Panc1 (cell line): ENCODE data around the gene RENBP.

Experiments used
- POLR2AphosphoS5 ChIP-seq: IDR thresholded peaks from 2 replicates; pipeline ENCODE4 v1.6.1; 2012; ENCODE audit warnings: mild to moderate bottlenecking, low read depth, low read length, moderate library complexity
- SIN3A ChIP-seq: IDR thresholded peaks from 2 replicates; pipeline ENCODE4 v1.6.1; 2012; ENCODE audit warnings: low read depth, mild to moderate bottlenecking, low read length, moderate library complexity, borderline replicate concordance; ENCODE audit not compliant: insufficient read depth
- TCF7L2 ChIP-seq: IDR thresholded peaks from 2 replicates; pipeline ENCODE4 v1.6.1; 2011; ENCODE audit warnings: mild to moderate bottlenecking, low read depth, low read length, inconsistent platforms
- TF ChIP-seq, protein P1 (sequence below): fragments of 450-650 bp; IDR thresholded peaks from 2 replicates; pipeline ENCODE4 v1.5.1; 2017; ENCODE audit warnings: mild to moderate bottlenecking
- TF ChIP-seq, protein P2 (sequence below), 2 experiments: IDR thresholded peaks; 2 replicates each; pipeline ENCODE4 v1.6.1; 2011 to 2012; ENCODE audit warnings: low read depth in 2 of 2, control low read depth in 1 of 2, low read length in 1 of 2, mild to moderate bottlenecking in 1 of 2, moderate library complexity in 1 of 2; ENCODE audit not compliant: insufficient read depth in 1 of 2

- TF ChIP-seq POLR2AphosphoS5 (no peak), SIN3A (no peak), TCF7L2 (no peak)
- TF ChIP-seq, protein P1, sequence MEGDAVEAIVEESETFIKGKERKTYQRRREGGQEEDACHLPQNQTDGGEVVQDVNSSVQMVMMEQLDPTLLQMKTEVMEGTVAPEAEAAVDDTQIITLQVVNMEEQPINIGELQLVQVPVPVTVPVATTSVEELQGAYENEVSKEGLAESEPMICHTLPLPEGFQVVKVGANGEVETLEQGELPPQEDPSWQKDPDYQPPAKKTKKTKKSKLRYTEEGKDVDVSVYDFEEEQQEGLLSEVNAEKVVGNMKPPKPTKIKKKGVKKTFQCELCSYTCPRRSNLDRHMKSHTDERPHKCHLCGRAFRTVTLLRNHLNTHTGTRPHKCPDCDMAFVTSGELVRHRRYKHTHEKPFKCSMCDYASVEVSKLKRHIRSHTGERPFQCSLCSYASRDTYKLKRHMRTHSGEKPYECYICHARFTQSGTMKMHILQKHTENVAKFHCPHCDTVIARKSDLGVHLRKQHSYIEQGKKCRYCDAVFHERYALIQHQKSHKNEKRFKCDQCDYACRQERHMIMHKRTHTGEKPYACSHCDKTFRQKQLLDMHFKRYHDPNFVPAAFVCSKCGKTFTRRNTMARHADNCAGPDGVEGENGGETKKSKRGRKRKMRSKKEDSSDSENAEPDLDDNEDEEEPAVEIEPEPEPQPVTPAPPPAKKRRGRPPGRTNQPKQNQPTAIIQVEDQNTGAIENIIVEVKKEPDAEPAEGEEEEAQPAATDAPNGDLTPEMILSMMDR, result no peak
- TF ChIP-seq, protein P2, sequence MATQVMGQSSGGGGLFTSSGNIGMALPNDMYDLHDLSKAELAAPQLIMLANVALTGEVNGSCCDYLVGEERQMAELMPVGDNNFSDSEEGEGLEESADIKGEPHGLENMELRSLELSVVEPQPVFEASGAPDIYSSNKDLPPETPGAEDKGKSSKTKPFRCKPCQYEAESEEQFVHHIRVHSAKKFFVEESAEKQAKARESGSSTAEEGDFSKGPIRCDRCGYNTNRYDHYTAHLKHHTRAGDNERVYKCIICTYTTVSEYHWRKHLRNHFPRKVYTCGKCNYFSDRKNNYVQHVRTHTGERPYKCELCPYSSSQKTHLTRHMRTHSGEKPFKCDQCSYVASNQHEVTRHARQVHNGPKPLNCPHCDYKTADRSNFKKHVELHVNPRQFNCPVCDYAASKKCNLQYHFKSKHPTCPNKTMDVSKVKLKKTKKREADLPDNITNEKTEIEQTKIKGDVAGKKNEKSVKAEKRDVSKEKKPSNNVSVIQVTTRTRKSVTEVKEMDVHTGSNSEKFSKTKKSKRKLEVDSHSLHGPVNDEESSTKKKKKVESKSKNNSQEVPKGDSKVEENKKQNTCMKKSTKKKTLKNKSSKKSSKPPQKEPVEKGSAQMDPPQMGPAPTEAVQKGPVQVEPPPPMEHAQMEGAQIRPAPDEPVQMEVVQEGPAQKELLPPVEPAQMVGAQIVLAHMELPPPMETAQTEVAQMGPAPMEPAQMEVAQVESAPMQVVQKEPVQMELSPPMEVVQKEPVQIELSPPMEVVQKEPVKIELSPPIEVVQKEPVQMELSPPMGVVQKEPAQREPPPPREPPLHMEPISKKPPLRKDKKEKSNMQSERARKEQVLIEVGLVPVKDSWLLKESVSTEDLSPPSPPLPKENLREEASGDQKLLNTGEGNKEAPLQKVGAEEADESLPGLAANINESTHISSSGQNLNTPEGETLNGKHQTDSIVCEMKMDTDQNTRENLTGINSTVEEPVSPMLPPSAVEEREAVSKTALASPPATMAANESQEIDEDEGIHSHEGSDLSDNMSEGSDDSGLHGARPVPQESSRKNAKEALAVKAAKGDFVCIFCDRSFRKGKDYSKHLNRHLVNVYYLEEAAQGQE (IDR thresholded peaks at IDR 0.05; ENCODE audit: insufficient read depth in 1 of 2, low read depth in 2 of 2, low read length in 1 of 2), result no peak
Observed at GRCh38 chrX:153993978-153994377, 49.5 kb upstream of the RENBP start.
